Karpas-422 (cell line): ENCODE measurements around the gene CABP1. TPM values are rescaled to one million over a fixed set of nuclear protein-coding genes. Genes with fewer than 3 reads are reported as not detected.
"Not testable (repeated sequence)": the region's sequence is repeated elsewhere in the genome, so short reads cannot be mapped to it uniquely, and the experiment has no call there.

Experiments
- DNase-seq: peaks from one replicate; pipeline ENCODE4 v3.0.0-alpha.2; 2015
- H2AFZ ChIP-seq: fragments of 200-600 bp; sonication (generic); 2 replicates; pipeline ENCODE4 v1.6.1; 2014; ENCODE audit warnings: antibody characterized with exemption, low read length, mixed read lengths
- H3K27ac ChIP-seq: fragments of 200-600 bp; sonication (generic); 2 replicates; pipeline ENCODE4 v1.5.1; 2014; ENCODE audit warnings: mild to moderate bottlenecking, low read length, moderate library complexity
- H3K27me3 ChIP-seq: fragments of 200-600 bp; sonication (generic); 2 replicates; pipeline ENCODE4 v1.6.1; 2014; ENCODE audit warnings: low read length, mixed read lengths
- H3K36me3 ChIP-seq: fragments of 200-600 bp; sonication (generic); 2 replicates; pipeline ENCODE4 v1.6.1; 2014; ENCODE audit warnings: low read length, mixed read lengths; ENCODE audit not compliant: insufficient read depth
- H3K4me1 ChIP-seq: fragments of 200-600 bp; sonication (generic); 2 replicates; pipeline ENCODE4 v1.6.1; 2014; ENCODE audit warnings: mild to moderate bottlenecking, low read length, mixed read lengths
- H3K4me2 ChIP-seq: fragments of 200-600 bp; sonication (generic); 2 replicates; pipeline ENCODE4 v1.6.1; 2014; ENCODE audit warnings: low read length, low read depth, mild to moderate bottlenecking; ENCODE audit not compliant: poor library complexity, severe bottlenecking
- H3K4me3 ChIP-seq: fragments of 200-600 bp; sonication (generic); 2 replicates; pipeline ENCODE4 v1.5.1; 2014; ENCODE audit warnings: mild to moderate bottlenecking, antibody characterized with exemption, low read length, mixed read lengths
- H3K79me2 ChIP-seq: fragments of 200-600 bp; sonication (generic); 2 replicates; pipeline ENCODE4 v1.6.1; 2014; ENCODE audit warnings: mild to moderate bottlenecking, low read length, mixed read lengths
- H3K9ac ChIP-seq: fragments of 200-600 bp; sonication (generic); 2 replicates; pipeline ENCODE4 v1.6.0; 2014; ENCODE audit warnings: low read length
- H3K9me2 ChIP-seq: fragments of 200-600 bp; sonication (generic), shearing (Covaris generic); replicated peaks from 2 replicates; pipeline ENCODE4 v1.6.0; 2014; ENCODE audit warnings: mild to moderate bottlenecking, low read length, moderate library complexity; ENCODE audit not compliant: insufficient read depth
- H3K9me3 ChIP-seq: fragments of 300-700, 200-600 bp; sonication (generic); 2 replicates; pipeline ENCODE4 v1.6.1; 2014; ENCODE audit warnings: low read length, mixed read lengths
- H4K20me1 ChIP-seq: fragments of 200-600 bp; sonication (generic); 2 replicates; pipeline ENCODE4 v1.6.1; 2014; ENCODE audit warnings: mild to moderate bottlenecking, antibody characterized with exemption, low read length, low read depth; ENCODE audit not compliant: insufficient read depth
- total RNA-seq: library from RNA; depleted of rRNA; stranded (reverse); fragments of >200 nt; shearing (Covaris generic); gene quantifications from 2 replicates; pipeline ENCODE4 v1.2.3, GENCODE V29; 2014; ENCODE audit warnings: low replicate concordance

The CABP1 gene
- total RNA-seq, 1 experiment from 2014 or later = not detected

DNA sequence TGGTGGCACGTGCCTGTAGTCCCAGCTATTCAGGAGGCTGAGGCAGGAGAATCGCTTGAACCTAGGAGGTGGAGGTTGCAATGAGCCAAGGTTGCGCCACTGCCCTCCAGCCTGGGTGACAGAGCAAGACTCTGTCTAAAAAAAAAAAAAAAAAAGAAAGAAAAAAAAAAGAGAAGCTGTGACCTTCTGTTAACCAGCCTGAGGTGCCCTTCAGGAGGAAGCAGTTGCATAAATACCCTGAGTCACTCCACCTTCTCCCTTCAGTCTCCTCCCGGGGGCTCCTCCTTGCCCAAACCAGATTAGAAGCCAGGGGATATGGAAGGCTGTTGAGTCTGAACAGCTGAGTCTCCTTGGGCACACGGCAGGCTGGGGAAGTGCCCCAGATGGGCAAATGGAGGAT, 38.0 kb upstream of the CABP1 start:
- H3K9ac ChIP-seq, H3K27ac ChIP-seq, H2AFZ ChIP-seq, H3K79me2 ChIP-seq, H3K27me3 ChIP-seq, H3K4me3 ChIP-seq, H3K36me3 ChIP-seq, H3K4me2 ChIP-seq, H3K4me1 ChIP-seq, H4K20me1 ChIP-seq, H3K9me2 ChIP-seq, H3K9me3 ChIP-seq: not testable (repeated sequence)
- peak; percentile 28 for DNase-seq

DNA sequence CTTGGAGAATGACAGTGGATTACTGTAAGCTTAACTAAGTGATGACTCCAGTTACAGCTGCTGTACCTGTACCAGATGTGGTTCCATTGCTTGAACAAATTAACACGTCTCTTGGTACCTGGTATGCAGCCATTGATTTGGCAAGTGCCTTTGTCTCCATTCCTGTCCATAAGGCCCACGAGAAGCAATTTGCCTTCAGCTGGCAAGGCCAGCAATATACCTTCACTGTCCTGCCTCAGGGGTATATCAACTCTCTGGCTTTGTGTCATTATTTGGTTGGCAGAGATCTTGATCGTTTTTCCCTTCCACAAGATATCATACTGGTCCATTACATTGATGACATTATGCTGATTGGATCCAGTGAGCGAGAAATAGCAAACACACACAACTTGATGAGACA, 29.9 kb upstream of the CABP1 start:
- Histone ChIP-seq H3K4me3 (no peak overlapping the region), H3K4me2 (no peak overlapping the region), H3K27ac (no peak overlapping the region), H3K9ac (no peak overlapping the region), H3K9me2 (no peaks in the 10 kb centered on the region), H3K4me1 (no peaks in the 10 kb centered on the region), H3K9me3 (no peaks in the 10 kb centered on the region), H3K27me3 (no peaks in the 10 kb centered on the region), H4K20me1 (no peaks in the 10 kb centered on the region), H3K36me3 (no peaks in the 10 kb centered on the region), H3K79me2 (no peaks in the 10 kb centered on the region), H2AFZ (no peak overlapping the region)
- DNase-seq = no peak

DNA sequence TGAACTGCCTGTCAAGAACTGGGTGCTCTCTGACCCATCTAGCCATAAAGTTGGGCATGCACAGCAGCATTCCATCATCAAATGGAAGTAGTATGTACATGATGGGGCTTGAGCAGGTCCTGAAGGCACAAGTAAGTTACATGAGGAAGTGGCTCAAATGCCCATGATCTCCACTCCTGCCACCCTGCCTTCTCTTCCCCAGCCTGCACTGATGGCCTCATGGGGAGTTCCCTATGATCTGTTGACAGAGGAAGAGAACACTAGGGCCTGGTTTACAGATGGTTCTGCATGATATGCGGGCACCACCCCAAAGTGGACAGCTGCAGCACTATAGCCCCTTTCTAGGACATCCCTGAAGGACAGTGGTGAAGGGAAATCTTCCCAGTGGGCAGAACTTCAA, 28.9 kb upstream of the CABP1 start:
- not testable (repeated sequence) for H3K9me2 ChIP-seq, H3K9ac ChIP-seq, H3K79me2 ChIP-seq, H3K36me3 ChIP-seq, H3K27me3 ChIP-seq, H3K4me3 ChIP-seq, H2AFZ ChIP-seq, H3K9me3 ChIP-seq, H3K4me1 ChIP-seq, H3K4me2 ChIP-seq, DNase-seq, H4K20me1 ChIP-seq, H3K27ac ChIP-seq

DNA sequence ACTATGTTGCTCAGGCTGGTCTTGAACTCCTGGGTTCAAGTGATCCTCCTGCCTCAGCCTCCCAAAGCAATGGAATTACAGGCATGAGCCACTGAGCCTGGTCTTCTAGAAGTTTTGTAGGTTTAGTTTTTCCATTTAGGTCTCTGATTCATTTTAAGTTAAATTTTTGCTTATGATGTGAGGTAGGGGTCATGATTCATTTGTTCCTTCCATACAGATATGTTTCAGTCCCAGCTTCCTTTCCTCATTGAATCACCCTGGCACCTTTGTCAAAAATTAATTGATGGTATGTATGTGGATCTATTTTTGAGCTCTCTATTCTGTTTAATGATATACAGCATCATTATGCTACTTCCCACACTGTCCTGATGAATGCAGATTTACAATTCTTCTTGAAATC, 25.6 kb upstream of the CABP1 start:
- no peak overlapping the region for H3K27ac ChIP-seq
- no peak overlapping the region for H3K9ac ChIP-seq
- H3K4me1 ChIP-seq = no peaks in the 10 kb centered on the region
- H3K79me2 ChIP-seq = no peaks in the 10 kb centered on the region
- H3K4me2 ChIP-seq = no peak overlapping the region
- no peaks in the 10 kb centered on the region for H4K20me1 ChIP-seq
- H3K9me2 ChIP-seq = no peaks in the 10 kb centered on the region
- DNase-seq = no peak
- H3K9me3 ChIP-seq = no peaks in the 10 kb centered on the region
- H2AFZ ChIP-seq = no peak overlapping the region
- no peaks in the 10 kb centered on the region for H3K36me3 ChIP-seq
- no peak overlapping the region for H3K4me3 ChIP-seq
- H3K27me3 ChIP-seq = no peaks in the 10 kb centered on the region

- H2AFZ ChIP-seq, DNase-seq, H3K4me2 ChIP-seq, H3K9me2 ChIP-seq, H3K27ac ChIP-seq, H3K79me2 ChIP-seq, H3K36me3 ChIP-seq, H3K4me3 ChIP-seq, H3K27me3 ChIP-seq, H3K9me3 ChIP-seq, H3K9ac ChIP-seq, H3K4me1 ChIP-seq, H4K20me1 ChIP-seq: not testable (repeated sequence)
These were observed 23.2 kb upstream of the CABP1 start for GRCh38 chr12:120617193-120617592.

DNA sequence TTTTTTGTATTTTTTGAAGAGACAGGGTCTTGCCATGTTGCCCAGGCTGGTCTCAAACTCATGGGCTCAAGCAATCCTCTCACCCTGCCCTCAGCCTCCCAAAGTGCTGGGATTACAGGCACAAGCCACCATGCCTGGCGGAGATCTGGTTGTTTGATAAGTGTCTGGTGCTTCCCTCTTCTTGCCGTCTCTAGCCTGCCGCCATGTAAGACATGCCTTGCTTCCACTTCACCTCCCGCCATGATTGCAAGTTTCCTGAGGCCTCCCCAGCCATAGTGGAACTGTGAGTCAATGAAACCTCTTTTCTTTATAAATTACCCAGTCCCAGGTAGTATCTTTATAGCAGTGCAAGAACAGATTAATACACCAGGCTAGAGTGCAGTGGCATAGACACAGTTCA, 22.7 kb upstream of the CABP1 start:
- not testable (repeated sequence) for H3K4me1 ChIP-seq, H2AFZ ChIP-seq, H3K27me3 ChIP-seq, H3K36me3 ChIP-seq, H3K9ac ChIP-seq, H3K4me2 ChIP-seq, H4K20me1 ChIP-seq, H3K4me3 ChIP-seq, H3K79me2 ChIP-seq, H3K27ac ChIP-seq, H3K9me3 ChIP-seq, DNase-seq, H3K9me2 ChIP-seq

GRCh38 chr12:120618954-120619615, 21.3 kb upstream of the CABP1 start:
- H3K36me3 ChIP-seq = no peaks in the 10 kb centered on the region
- no peaks in the 10 kb centered on the region for H3K27me3 ChIP-seq
- no peak overlapping the region for H3K4me3 ChIP-seq
- H3K9me3 ChIP-seq = no peaks in the 10 kb centered on the region
- H4K20me1 ChIP-seq = no peaks in the 10 kb centered on the region
- H3K4me2 ChIP-seq = no peak overlapping the region
- H3K9me2 ChIP-seq = no peaks in the 10 kb centered on the region
- H2AFZ ChIP-seq = no peak overlapping the region
- H3K9ac ChIP-seq = no peak overlapping the region
- H3K27ac ChIP-seq = no peak overlapping the region
- DNase-seq = no peak
- no peaks in the 10 kb centered on the region for H3K4me1 ChIP-seq
- no peaks in the 10 kb centered on the region for H3K79me2 ChIP-seq

- Histone ChIP-seq H3K9ac (no peak overlapping the region), H3K36me3 (no peaks in the 10 kb centered on the region), H3K27me3 (no peaks in the 10 kb centered on the region), H4K20me1 (no peaks in the 10 kb centered on the region), H2AFZ (no peak overlapping the region), H3K9me2 (no peaks in the 10 kb centered on the region), H3K4me1 (no peaks in the 10 kb centered on the region), H3K4me3 (no peak overlapping the region), H3K4me2 (no peak overlapping the region), H3K9me3 (no peaks in the 10 kb centered on the region), H3K27ac (no peak overlapping the region), H3K79me2 (no peaks in the 10 kb centered on the region)
- no peak for DNase-seq
These were observed 19.8 kb upstream of the CABP1 start for GRCh38 chr12:120620624-120621023.
